Mesendoderm (in vitro differentiated cells): Measurements from ENCODE around the gene OPN4.

Experiments used
- DNase-seq: peaks from one replicate; pipeline ENCODE4 v3.0.0; 2013
- H2AK5ac ChIP-seq: 2 replicates; pipeline ENCODE4 v1.6.1; 2013; ENCODE audit warnings: low read length, inconsistent platforms
- H2BK120ac ChIP-seq: 2 replicates; pipeline ENCODE4 v1.6.1; 2013; ENCODE audit warnings: low read depth, mild to moderate bottlenecking, low read length, moderate library complexity, mixed read lengths
- H2BK15ac ChIP-seq: replicated peaks from 2 replicates; pipeline ENCODE4 v1.6.1; 2013; ENCODE audit warnings: low read depth, mild to moderate bottlenecking, moderate library complexity
- H2BK5ac ChIP-seq: 2 replicates; pipeline ENCODE4 v1.6.1; 2013; ENCODE audit warnings: low read length, inconsistent platforms
- H3K18ac ChIP-seq: 2 replicates; pipeline ENCODE4 v1.6.1; 2013; ENCODE audit warnings: mild to moderate bottlenecking, low read length, mixed read lengths
- H3K23ac ChIP-seq: one replicate; pipeline ENCODE4 v1.6.1; 2013; ENCODE audit warnings: low read length
- H3K27ac ChIP-seq: 2 replicates; pipeline ENCODE4 v1.5.1; 2013; ENCODE audit warnings: low read depth, mild to moderate bottlenecking, inconsistent platforms, low read length, moderate library complexity
- H3K27me3 ChIP-seq: 2 replicates; pipeline ENCODE4 v1.6.1; 2013; ENCODE audit warnings: low read length, control low read depth, mild to moderate bottlenecking, inconsistent platforms; ENCODE audit not compliant: insufficient read depth, poor library complexity
- H3K36me3 ChIP-seq: 2 replicates; pipeline ENCODE4 v1.6.1; 2013; ENCODE audit warnings: low read length, inconsistent platforms; ENCODE audit not compliant: control insufficient read depth, insufficient read depth
- H3K4ac ChIP-seq: one replicate; pipeline ENCODE4 v1.6.1; 2013; ENCODE audit warnings: low read depth, mild to moderate bottlenecking, low read length, moderate library complexity
- H3K4me1 ChIP-seq: 2 replicates; pipeline ENCODE4 v1.6.1; 2013; ENCODE audit warnings: low read depth, low read length, inconsistent platforms; ENCODE audit not compliant: control insufficient read depth
- H3K4me2 ChIP-seq: 2 replicates; pipeline ENCODE4 v1.6.1; 2013; ENCODE audit warnings: low read length
- H3K4me3 ChIP-seq: 2 replicates; pipeline ENCODE4 v1.5.1; 2013; ENCODE audit warnings: mild to moderate bottlenecking, low read length
- H3K56ac ChIP-seq: one replicate; pipeline ENCODE4 v1.6.1; 2013; ENCODE audit warnings: low read length
- H3K79me1 ChIP-seq: 2 replicates; pipeline ENCODE4 v1.6.1; 2013; ENCODE audit warnings: low read length, inconsistent platforms
- H3K79me2 ChIP-seq: 2 replicates; pipeline ENCODE4 v1.6.1; 2013; ENCODE audit warnings: mild to moderate bottlenecking, low read length; ENCODE audit not compliant: control insufficient read depth, insufficient read depth
- H3K9ac ChIP-seq: 2 replicates; pipeline ENCODE4 v1.6.1; 2013; ENCODE audit warnings: low read length, inconsistent platforms
- H4K5ac ChIP-seq: one replicate; pipeline ENCODE4 v1.6.1; 2013; ENCODE audit warnings: low read length
- H4K8ac ChIP-seq: one replicate; pipeline ENCODE4 v1.6.1; 2013; ENCODE audit warnings: low read depth, mild to moderate bottlenecking, control low read depth, low read length, moderate library complexity
- WGBS: extraction: QIAGEN DNeasy Blood & Tissue Kit; methylation state at CpG from one replicate; pipeline ENCODE4 v1.1.7; 2013; ENCODE audit warnings: low lambda C conversion rate, missing lambda C conversion rate; ENCODE audit not compliant: insufficient coverage; ENCODE audit errors: extremely low coverage; 5-methylcytosine and 5-hydroxymethylcytosine counted together

OPN4 gene

DNA sequence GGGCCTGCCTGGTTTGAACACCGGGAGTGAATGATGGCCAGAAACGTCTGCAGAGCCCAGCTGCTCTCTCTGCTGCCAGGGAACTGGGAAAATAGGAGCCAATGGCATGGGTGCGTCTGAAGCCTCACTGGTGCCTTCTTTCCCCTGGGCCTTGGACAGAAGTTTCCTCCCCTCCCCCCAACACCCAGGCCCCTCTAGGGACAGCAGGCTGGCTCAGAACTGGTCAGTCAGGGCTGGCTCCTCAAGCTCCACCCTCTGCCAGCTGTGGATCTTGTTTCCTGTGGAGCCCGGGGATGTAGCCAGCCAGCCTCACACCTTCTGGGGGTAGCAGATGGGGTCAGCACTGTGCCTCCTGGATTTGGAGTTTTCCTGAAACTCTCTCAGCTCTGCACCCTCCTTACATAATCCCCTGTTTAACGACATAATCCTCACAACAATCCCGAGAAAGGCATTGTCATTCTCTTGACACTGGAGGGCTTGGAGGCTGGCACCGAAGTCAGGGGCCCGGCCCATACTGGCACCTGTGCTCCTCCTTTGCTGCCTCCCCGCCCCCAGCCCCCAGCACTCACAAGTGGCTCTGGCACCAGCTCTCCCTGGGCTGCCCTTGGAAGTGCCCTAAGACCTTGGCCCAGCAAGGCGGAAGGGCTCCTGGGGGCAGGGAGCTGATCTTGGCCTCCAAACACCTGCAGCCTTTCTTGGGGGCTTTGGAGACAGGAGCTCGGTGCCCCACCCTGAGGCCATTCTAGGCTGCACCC, 19.7 kb downstream of the OPN4 start:
- Histone ChIP-seq H2BK5ac (no peak overlapping the region), H3K79me2 (no peaks in the 10 kb centered on the region), H3K27me3 (no peaks in the 10 kb centered on the region), H3K4me1 (peaks cover 4% of the 10 kb centered on the region), H3K27ac (no peak overlapping the region), H2BK120ac (no peak overlapping the region), H3K9ac (no peak overlapping the region), H3K56ac (peak overlapping the region; percentile 3), H4K8ac (no peak overlapping the region), H3K4ac (no peak overlapping the region), H3K18ac (no peak overlapping the region), H3K36me3 (no peaks in the 10 kb centered on the region), H3K4me2 (no peak overlapping the region), H4K5ac (no peak overlapping the region), H2AK5ac (no peak overlapping the region), H3K4me3 (no peak overlapping the region), H2BK15ac (no peak overlapping the region), H3K23ac (no peak overlapping the region), H3K79me1 (no peaks in the 10 kb centered on the region)
- DNase-seq, result peak; percentile 37
- no CpG with 5 or more reads among the region's 11 CpGs for WGBS

GRCh38 chr10:86674912-86675311, 20.6 kb downstream of the OPN4 start:
- Histone ChIP-seq H2AK5ac (no peak overlapping the region), H4K5ac (no peak overlapping the region), H2BK5ac (no peak overlapping the region), H3K79me1 (no peaks in the 10 kb centered on the region), H2BK15ac (no peak overlapping the region), H3K4me1 (peaks cover 4% of the 10 kb centered on the region), H3K79me2 (no peaks in the 10 kb centered on the region), H4K8ac (no peak overlapping the region), H3K56ac (no peak overlapping the region), H3K36me3 (no peaks in the 10 kb centered on the region), H3K4ac (no peak overlapping the region), H2BK120ac (no peak overlapping the region), H3K4me2 (no peak overlapping the region), H3K27me3 (no peaks in the 10 kb centered on the region), H3K9ac (no peak overlapping the region), H3K23ac (no peak overlapping the region), H3K27ac (no peak overlapping the region), H3K18ac (no peak overlapping the region), H3K4me3 (no peak overlapping the region)
- no CpG with 5 or more reads among the region's 3 CpGs for WGBS
- no peak for DNase-seq

DNA sequence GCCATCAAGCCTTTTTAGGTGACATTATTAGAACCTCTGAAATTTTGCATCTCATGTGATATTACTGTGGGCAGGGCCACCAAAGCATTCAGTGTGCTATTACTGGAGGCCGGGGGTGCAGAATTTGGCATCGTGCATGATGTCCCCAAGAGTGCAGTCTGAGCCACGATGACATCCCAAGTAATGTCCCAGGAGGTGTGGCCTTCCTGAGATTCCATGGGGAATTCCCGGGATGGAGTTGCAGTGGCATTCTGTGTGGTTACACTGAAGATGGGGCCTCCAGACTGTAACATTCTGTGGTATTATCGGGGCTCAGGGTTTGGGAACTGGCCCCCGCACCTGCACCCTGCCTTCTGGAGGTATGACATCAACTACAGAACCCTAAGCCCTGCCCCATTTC, 23.0 kb downstream of the OPN4 start:
- Histone ChIP-seq H3K27me3 (no peaks in the 10 kb centered on the region), H2AK5ac (no peak overlapping the region), H3K4me1 (peaks cover 4% of the 10 kb centered on the region), H2BK120ac (no peak overlapping the region), H3K23ac (no peak overlapping the region), H3K4me2 (no peak overlapping the region), H3K36me3 (no peaks in the 10 kb centered on the region), H2BK5ac (no peak overlapping the region), H3K9ac (no peak overlapping the region), H4K5ac (no peak overlapping the region), H3K27ac (no peak overlapping the region), H3K4ac (no peak overlapping the region), H3K79me2 (no peaks in the 10 kb centered on the region), H3K4me3 (no peak overlapping the region), H3K56ac (no peak overlapping the region), H3K79me1 (no peaks in the 10 kb centered on the region), H2BK15ac (no peak overlapping the region), H3K18ac (no peak overlapping the region), H4K8ac (no peak overlapping the region)
- DNase-seq, result no peak
- no CpG with 5 or more reads among the region's 6 CpGs for WGBS

DNA sequence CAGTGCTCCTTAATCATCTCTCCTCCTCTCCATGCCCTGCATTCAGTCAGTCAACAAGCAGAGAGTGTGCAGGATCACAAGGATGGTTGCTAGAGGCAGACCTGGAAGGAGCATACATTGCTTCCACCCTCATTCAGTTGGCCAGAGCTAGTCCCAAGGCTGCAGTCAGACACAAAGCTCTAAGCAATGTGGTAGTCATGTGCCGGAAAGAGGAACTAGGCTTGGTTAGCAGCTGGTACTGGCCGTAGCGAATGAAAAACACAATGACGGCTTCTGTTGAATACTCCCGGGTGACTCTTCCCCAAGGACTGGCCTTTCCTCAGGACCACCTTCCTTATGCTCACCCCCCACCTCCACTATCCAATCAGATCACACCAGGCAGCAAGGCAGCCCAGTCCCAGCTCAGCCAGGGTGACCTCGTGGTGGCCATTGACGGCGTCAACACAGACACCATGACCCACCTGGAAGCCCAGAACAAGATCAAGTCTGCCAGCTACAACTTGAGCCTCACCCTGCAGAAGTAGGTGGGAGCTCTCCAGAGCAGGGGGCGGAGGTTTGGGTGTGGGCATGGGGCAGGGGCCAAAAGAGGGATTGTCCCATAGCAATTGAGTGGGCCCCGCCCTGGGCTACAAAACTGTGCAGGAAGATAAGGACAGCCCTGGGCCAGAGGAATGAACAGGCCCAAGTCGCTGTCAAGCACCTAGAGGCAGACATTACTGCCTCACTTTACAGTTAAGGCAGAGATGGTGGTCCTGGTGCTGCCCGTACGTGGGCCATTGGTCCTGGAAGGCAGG, 24.8 kb downstream of the OPN4 start:
- no peak overlapping the region for H4K8ac ChIP-seq
- H2BK5ac ChIP-seq, result no peak overlapping the region
- no peaks in the 10 kb centered on the region for H3K79me1 ChIP-seq
- H2BK120ac ChIP-seq, result no peak overlapping the region
- no peak overlapping the region for H3K23ac ChIP-seq
- H2AK5ac ChIP-seq, result no peak overlapping the region
- H3K18ac ChIP-seq, result no peak overlapping the region
- no peaks in the 10 kb centered on the region for H3K79me2 ChIP-seq
- no peak overlapping the region for H4K5ac ChIP-seq
- H3K9ac ChIP-seq, result no peak overlapping the region
- no peak for DNase-seq
- no peaks in the 10 kb centered on the region for H3K36me3 ChIP-seq
- no peak overlapping the region for H3K4ac ChIP-seq
- no peak overlapping the region for H3K27ac ChIP-seq
- no peak overlapping the region for H2BK15ac ChIP-seq
- no peak overlapping the region for H3K4me3 ChIP-seq
- H3K4me2 ChIP-seq, result no peak overlapping the region
- no peak overlapping the region for H3K56ac ChIP-seq
- WGBS, result no CpG with 5 or more reads among the region's 13 CpGs
- no peaks in the 10 kb centered on the region for H3K27me3 ChIP-seq
- H3K4me1 ChIP-seq, result no peaks in the 10 kb centered on the region

- no peak overlapping the region for H2BK120ac ChIP-seq
- no peaks in the 10 kb centered on the region for H3K79me2 ChIP-seq
- no peak overlapping the region for H3K4ac ChIP-seq
- H3K27ac ChIP-seq, result no peak overlapping the region
- H3K18ac ChIP-seq, result no peak overlapping the region
- no peaks in the 10 kb centered on the region for H3K36me3 ChIP-seq
- DNase-seq, result no peak
- H4K5ac ChIP-seq, result no peak overlapping the region
- H3K79me1 ChIP-seq, result no peaks in the 10 kb centered on the region
- peaks cover 2% of the 10 kb centered on the region for H3K4me1 ChIP-seq
- no peak overlapping the region for H3K9ac ChIP-seq
- WGBS, result no CpG with 5 or more reads among the region's 14 CpGs
- H3K23ac ChIP-seq, result no peak overlapping the region
- H2AK5ac ChIP-seq, result no peak overlapping the region
- no peak overlapping the region for H3K56ac ChIP-seq
- no peak overlapping the region for H4K8ac ChIP-seq
- H3K27me3 ChIP-seq, result no peaks in the 10 kb centered on the region
- no peak overlapping the region for H2BK5ac ChIP-seq
- no peak overlapping the region for H2BK15ac ChIP-seq
- no peak overlapping the region for H3K4me2 ChIP-seq
- no peak overlapping the region for H3K4me3 ChIP-seq
Measured at GRCh38 chr10:86681047-86681446, 26.7 kb downstream of the OPN4 start.
